ENCODE results near the gene PCDHGB7.
A peak's percentile ranks its signal among the peaks of the same experiment; 100 is the strongest.
"Not testable (repeated sequence)": the region's sequence is repeated elsewhere in the genome, so short reads cannot be mapped to it uniquely, and the experiment has no call there.

GRCh38 chr5:141397756-141398551 lies 19.5 kb upstream of the PCDHGB7 start, which contains the start of gene PCDHGB5:
- peak; percentile 43 for TF ChIP-seq CTCF (IDR thresholded peaks at IDR 0.05; ENCODE audit: low read depth, low read length, poor library complexity, severe bottlenecking)
- TF ChIP-seq EZH2phosphoT487 (IDR thresholded peaks at IDR 0.05; ENCODE audit: borderline replicate concordance, low read length), result not testable (repeated sequence)

All from DOHH2 (cell line).